HG03095 (cell line): ENCODE results near the gene SMOC1.

Experiments
- ATAC-seq: cut with Tn5 transposase; IDR thresholded peaks from one replicate; pipeline ENCODE4 v1.9.1; 2021; ENCODE audit warnings: moderate library complexity; ENCODE audit not compliant: unreplicated experiment

The SMOC1 gene

DNA sequence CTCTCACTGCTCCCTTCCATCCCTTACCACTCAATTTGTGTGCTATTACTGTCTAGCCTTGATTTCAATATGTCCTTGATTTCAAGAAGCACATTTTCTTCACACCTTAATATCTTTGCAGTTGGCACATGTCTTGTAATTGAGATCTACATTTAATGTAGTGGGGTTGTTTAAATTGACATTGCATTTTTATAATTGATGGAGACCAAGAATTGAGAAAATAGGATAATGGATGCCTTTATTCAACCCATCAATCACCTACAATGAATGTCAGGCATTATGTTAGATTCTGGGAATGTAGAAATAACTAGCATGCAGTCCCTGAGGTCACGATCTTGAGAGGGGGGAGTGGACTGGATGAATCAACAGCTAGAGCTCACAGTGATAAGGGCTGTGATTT, 94.6 kb downstream of the SMOC1 start:
- ATAC-seq: no peak

DNA sequence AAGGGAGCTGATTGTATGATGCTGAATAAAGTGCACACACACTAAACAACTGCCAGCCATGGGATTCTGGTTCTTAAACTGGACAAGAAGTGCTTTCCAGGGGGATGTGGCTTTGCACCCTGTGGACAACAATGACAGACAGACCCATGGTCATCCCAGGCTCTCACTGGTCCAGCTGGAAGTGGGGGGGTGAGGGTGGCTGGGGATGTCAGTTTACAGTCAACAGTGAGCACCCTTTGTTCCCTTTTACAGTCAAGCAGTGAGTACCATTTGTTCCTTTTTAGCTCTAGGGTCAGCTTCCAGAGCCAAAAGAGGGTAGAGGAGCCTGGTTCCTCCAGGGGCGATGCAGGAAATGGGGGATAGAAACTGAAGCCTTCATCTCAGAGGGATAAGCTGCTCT, 100.7 kb downstream of the SMOC1 start:
- ATAC-seq: no peak

DNA sequence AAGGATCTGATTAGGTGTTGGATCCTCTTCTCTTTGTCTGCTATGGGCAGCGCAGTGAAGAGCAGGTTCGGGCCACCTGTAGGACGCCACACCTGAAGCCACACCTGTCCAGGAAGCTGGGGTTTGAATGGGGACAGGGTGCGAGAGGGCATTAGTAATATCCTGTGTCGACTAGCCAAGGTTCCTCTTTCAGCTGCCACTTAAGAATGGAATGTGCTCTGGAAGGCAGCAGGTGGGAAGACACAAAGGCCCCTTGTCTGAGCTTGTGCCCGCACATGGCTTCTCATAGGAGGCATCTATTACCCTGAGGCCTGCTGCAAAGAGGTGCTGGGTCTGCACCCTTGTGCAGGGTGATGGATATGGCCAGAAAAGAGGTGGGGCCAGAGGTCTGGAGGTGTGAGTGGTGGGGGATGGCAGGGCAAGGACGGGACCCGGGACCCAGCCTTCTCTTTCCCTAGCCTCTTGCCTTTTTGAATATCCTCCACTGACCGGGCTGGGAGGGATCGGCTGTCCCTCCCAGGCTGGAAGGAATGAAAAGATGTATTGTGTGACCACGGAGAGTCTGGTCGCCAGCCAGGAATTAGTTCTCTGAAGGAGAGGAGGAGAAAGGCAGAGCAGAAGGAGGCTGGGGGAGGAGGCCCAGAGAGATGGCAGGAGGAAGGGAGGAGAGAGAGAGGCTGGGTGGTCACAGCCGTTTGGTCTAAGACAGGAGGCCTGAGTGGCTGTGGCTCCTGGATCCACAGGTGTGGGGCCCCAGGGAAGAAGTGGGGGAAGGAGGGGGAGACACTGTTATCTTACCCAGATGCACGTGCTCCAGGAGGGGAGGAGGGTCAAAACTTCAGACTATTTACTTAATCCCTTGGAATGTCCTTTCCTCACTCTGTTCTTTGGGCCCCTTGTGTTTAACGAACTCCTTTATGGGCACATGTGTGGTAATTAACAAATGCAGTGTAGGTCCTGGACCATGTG, 101.5 kb downstream of the SMOC1 start:
- ATAC-seq: no peak

DNA sequence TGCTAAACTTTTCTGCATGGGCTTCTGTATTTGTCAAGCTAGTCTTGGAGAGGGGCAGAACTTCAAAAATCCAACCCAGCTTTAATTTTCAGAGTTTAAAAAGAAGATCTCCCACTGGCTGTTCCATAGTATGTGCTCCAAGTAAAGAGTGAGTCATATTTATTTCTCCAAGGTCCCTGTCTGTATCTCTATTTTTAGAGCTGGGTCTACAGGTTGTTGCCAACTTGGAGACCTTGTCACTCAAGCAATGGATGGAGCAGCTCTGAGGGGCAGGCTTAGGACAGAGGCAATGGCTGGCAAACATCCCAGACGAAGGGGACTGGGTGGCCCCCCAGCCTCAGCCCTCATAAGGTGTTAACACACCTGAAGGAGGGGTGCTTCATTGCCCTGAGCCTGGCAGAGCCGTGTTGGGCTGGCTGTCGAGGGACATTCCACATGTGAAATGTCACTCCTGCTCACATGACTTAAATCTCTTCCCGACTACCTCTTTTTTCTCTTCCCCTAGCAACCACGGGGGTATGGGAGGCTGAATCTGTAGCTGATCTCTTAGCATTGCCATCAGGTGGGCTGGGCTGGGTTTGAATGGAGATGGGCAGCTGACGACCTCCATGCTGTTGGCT, 103.1 kb downstream of the SMOC1 start:
- ATAC-seq: no peak

DNA sequence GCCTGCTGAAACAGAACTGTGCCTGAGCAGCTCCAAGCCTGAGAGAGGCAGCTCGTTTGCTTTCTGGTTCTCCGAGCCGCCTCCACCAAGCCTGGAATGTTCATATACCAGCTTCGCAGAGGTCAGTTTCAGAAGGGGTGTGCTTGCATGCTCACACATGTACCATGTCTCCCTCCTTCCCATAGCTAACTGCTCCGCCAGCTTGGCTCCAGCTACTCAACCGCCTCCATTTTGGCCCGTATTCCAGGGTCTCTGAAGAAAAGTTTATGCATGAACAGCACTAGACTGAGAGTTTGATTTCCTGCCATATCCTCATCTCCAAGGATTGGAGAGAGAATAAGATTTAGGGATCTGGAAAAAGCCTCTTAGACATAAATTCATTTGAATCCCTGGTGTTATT, 103.7 kb downstream of the SMOC1 start:
- ATAC-seq: no peak

DNA sequence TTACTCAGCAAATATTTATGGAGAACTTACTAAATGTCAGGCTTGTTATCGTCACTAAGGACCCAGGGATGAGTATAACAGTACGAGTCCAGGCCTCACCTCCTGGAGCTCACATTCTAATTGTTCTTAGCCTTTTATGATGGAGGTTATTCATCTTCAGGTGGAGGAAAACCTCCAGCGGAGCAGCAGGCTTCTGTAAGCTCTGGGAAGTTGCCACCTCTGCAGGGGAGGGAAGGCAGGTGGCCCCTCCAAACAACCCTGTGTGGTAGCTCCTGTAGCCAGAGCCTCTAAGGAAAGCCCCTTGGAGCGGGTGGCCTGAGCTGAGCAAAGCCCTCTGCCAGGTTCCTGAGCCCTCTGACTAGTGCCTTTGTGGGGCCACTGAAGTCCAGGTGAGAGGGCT, 104.1 kb downstream of the SMOC1 start:
- ATAC-seq: no peak

DNA sequence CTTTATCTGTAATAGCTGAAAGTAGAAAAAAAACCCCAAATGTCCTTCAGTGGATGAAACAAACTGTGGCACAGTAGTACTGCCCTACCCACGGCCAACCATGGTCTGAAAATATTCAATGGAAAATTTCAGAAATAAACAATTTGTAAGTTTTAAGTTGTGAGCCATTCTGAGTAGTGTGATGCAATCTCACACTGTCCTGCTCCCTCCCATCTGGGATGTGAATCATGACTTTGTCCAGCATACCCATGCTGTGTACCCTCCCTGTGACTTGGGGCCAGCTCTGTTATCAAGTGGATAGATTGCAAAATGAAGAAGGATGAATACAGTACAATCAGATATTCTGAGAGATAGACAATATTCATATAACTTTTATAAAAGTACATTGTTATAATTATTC, 106.2 kb downstream of the SMOC1 start:
- no peak for ATAC-seq

DNA sequence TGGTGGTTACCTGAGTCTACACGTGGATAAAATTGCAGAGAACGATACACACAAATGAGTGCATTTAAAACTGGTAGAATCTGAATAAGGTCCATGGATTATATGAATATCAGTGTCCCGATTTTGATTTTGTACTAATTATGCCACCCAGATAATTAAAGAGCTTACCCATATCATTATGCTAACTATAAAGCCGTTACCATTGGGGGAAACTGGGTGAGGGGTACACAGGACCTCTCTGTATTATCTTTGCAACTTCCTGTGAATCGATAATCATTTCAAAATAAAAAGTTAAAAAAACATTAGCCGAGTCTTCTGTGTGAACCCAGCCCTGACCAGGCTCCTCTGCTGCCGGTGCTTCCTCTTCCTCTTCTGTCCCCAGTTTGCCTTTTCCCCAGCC, 107.1 kb downstream of the SMOC1 start:
- no peak for ATAC-seq

DNA sequence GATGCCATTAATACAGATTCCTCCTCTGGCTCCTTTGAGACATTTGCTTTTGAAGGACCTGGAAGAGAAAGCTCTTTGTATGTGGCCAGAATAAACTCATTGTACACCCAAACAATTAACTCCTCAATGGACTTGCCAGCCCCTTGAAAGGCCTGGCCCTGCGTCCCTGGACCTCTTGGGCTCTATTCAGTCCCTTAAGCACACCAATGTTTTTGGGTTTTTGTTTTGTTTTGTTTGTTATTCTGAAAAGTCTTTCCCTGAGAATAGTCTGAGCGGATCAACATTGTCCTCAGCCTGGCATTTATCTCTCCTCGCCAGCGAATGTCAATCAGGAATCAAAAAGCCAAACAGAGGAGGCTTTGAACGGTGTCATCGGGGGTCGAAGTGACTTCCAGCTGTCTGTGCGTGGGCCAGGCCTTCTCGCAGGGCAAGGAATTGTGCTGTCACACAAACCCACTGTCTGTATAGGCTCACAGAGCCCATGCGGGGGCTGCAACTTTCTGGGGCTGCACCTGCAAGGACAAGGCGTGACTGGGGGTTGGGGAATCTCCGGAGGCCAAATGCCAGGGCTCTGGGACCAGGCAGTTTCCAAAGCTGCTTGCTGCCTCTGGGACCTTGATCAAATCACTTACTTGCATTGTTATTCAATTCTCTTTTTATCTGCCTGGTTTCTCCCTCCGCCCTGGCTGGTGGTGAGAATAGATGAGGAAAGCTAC, 108.3 kb downstream of the SMOC1 start:
- ATAC-seq: no peak

DNA sequence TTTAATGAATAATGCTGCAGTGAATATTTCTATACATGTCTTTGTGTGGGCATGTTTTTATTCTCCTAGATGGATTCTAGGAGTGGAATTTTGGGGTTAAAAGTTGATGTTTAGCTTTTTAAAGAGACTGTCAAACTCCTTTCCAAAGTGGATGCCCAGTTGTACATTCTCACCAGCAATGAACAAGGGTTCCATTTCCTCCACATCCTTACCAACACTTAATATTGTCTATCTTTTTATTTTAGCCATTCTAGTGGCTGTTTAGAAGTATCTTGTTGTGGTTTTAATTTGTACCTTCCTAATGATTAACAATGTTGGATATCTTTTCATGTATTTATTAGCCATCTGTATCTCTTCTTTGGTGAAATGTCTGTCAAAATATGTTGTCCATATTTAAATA, 109.8 kb downstream of the SMOC1 start:
- no peak for ATAC-seq

DNA sequence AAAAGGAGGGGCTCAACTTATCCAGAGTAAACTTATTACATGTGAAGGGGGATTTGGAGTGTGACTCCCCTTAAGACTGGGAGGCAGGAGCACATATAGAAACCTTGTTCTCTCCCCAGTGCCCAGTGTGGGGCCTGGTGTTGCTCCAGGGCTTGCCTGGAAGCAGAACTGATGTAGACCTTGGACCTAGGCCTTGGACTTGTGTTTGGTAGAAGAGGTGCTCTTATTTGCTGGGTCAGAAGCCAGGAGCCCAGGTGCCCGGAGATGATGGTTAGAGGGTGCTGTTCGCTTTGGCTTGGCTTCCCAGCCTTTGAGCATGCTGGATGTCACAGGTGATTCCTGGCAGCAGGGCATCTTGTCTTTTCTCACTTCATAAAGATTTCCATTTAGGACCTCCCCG, 110.4 kb downstream of the SMOC1 start:
- ATAC-seq: no peak

DNA sequence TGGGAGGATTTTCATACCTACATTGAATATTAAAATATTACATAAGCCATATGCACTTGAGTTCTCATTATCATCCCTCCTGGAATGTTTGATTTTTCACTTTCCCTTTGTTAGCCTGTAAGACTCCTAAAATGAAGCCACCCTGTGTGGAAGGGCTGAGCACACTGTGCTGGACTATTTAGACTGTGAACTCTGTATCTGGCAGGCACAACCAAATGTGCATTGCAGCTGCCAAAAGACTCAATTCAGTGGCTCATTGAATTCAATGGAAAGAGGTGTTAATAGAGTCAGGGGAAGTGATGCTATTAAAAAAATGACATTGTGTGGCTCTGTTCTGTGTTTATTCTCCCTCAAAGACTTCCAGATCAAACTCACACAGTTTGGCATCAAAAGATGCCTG, 111.1 kb downstream of the SMOC1 start:
- no peak for ATAC-seq

DNA sequence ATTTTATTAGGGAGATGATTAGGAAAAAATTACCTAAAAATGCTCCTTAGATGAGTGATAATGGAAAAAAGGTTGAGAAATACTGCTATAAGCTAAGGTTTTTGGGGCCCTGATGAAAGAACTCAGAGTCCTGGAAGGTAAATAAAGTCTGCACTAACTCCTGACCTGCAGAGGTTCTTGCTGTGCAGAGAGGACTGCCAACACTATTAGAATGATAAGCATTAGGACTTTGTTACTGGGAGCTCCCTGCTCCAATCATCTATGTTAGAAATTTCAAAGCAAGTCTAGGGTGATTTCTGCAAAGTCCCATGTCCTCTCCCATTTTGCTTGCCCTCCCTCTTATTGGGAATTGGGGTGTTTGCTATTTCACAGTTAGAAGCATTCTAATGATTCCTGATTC, 112.2 kb downstream of the SMOC1 start:
- no peak for ATAC-seq

DNA sequence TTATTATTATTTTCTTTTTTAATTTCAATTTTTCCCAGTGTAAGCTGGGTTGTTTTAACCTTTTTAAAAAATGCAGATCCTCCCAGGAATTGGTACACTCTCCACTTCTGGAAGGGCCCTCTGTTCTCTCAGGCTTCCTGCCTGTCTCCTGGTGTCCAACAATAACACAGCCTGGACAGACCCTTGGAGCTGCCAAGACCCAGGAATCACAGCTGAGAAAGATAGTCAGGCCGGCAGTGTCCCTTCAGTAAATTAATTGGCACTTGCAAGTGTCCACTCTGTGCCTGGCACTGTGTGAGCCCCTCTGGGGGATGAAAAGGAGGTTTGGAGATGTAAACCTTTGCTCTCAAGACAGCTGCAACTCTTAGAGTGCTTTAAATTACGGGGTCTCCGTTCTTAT, 113.3 kb downstream of the SMOC1 start:
- no peak for ATAC-seq

DNA sequence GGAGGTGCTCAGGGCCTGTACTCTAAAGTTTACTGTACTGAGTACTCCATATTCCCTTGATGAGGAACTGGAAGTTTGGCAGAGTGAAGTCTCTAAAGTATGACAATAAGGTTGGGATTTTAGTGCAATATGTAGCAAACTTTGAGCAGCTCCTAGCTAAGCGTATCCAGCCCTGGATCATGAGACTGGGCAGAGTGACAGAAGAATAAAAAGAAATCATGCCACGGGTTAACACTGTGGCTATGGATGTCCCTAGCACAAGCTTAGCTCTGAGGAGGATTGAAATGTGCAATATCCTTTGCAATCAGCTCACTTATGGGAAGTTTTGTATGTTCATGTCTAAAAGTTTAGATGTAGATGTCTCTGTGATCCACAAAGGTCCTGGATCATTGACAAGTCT, 114.1 kb downstream of the SMOC1 start:
- no peak for ATAC-seq

DNA sequence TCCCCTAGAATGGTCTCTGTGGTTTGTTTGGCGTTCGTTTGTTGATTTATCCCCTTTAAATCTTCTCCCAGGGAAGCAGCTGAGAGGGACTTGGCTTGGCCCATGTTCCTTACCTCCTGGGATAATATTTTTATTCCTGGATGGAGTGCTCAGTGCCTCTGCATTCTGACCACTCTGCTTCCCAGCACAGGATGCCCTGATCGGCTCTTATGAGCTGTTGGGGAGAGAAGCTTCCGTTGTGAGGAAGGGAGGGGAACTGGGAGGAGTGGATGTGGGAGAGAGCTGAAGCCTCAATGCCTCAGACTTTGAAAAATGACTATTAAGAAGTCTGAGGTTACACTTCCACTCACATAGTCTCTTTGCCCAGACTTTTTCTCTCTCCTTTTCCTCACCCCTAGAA, 114.8 kb downstream of the SMOC1 start:
- no peak for ATAC-seq

DNA sequence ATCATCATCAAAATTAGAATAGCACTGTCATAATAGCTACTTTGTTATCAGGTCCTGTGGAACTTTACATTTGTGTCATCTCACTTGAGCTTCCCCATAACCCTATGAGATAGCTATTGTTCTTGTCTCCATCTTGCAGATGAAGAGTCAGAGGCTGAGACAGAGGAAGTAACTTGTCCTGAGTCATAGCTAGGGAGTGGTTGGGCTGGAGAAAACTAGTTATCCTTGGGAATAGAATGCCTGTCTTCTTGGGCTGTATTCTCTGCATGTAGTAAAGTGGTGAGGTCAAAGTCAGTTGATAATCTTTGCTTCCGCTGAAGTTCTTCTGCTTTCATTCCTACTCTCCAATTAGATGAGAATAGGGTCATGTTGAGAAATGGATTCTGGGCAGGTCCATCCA, 117.0 kb downstream of the SMOC1 start:
- no peak for ATAC-seq

DNA sequence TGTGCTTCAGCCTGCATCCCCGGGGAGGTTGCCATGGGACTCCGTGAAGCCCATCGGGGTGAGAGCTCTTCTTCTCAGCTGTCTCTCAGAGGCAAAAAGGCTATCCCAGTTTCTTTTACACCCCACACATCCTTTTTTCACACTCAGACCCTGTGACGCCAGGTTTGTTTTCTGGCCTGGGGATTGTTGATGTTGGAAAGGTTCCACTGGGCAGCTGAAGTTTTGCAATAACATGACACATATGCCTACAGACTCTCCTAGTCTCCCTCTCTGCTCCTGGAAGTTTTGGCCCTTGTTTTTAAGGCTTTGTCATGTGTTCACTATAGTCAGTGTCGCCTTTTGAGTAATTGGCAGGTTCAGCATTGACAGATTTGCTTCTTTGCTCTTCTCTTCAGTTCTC, 118.6 kb downstream of the SMOC1 start:
- no peak for ATAC-seq

DNA sequence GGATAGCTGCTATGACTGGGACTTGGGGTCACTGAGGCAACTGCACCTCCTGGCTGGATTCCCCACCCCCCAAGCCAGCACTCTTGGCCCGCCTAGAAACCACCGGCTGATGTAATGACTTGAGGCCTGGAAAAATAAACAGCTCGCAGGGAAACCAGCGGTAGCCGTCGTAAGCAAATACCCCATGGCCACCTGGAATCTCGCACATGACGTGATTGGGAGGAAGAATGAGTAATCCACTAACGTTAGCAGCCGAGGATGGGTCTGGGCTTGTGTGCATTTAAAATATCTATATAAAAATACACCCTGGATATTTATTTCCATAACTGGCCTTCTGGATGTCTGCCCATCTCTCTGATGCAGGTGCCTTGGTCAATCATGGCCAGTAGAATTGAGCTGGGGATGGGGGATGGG, 120.1 kb downstream of the SMOC1 start:
- no peak for ATAC-seq

DNA sequence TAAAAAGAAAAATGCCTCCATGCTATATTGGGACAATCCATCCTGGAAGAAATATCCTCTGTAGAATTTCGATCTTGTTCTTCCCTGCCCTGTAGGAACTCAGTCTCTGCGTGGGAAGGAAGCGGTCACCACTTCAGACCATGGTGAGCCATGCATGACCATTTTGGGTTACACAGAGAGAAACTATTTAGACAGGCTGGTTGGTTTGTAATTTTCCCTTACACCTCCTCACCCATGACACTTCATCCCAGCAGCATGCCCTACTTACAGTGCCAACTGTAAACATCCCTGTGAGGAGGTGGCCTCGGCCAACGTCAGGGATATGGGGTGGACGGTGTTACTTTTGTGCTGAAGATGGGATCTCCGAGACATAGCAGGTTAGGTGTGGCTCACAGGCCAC, 121.4 kb downstream of the SMOC1 start:
- no peak for ATAC-seq

DNA sequence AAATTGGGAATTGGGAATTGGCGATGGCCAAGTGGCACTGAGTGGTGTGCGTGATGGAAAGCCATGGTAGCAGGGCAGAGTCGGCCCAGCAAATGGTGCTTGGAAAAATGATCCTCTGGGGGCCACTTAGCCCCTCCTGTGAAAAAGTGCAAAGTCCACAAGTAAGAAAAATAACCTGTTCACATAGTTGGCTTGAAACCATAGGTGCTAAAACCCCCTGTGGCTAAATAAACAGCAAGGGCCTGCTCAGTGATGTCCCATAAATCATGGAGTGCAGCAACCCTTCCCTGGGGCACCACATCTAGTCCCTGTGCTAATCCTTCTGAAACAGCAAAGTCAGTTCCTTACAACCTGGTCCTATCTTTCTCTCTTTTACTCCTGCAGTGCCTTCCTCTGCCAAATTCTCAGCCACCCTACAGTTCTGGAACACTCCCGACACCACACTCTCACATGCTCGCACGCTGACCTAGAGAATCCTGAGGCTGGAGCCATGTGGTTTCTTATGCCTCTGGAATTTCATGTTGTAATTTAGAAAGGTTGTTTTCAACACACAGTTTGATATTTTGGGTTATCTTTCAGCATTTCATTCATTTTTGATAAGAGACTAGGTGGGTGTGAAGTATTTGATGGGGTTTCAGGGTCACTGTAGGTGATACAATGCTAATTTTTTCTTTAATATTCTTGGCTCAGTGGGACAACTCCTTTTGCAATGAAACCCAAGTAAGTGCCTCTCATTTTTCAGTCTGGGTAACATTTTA, 123.6 kb downstream of the SMOC1 start:
- no peak for ATAC-seq
